Keratinocyte (primary cell): ENCODE data around the gene SLIT3.

Source experiments
- CTCF ChIP-seq, 3 experiments: IDR thresholded peaks in 1 of 3; conservative IDR thresholded peaks in 1 of 3; optimal IDR thresholded peaks in 1 of 3; 2 replicates in 2 of 3; 3 replicates in 1 of 3; pipeline versions ENCODE3 to v1.5.1; 2011; ENCODE audit warnings: low read length in 3 of 3, mild to moderate bottlenecking in 3 of 3, moderate library complexity in 2 of 3, control low read depth in 1 of 3, inconsistent platforms in 1 of 3; ENCODE audit not compliant: insufficient read depth in 2 of 3; ENCODE audit errors: extremely low read depth in 1 of 3
- EZH2 ChIP-seq: IDR thresholded peaks from one replicate; pipeline ENCODE4 v1.6.1; 2012; ENCODE audit warnings: inconsistent platforms, mild to moderate bottlenecking, low read length, moderate library complexity

DNA sequence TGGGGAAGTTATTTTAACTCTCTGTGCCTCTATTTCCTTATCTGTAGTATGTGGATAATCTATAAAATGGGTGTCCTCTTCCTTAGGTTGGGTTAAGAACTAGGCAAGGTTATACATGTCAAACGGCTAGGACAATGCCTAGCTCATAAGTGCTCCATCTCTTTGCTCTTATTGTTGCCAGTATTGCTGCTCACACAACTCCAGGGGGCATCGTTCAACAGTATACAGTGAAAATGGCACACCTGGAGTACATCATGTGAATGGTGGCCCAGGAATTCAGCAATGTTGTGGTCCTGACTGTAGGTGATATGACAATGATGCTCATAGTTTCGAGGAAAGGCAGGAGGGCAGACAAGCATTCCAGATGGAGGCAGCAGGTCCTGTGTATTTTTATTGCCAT, 30.1 kb downstream of the SLIT3 start:
- no peak for TF ChIP-seq EZH2
- peak in 1 of 3 experiments; percentile 32 for TF ChIP-seq CTCF (optimal IDR thresholded peaks at IDR 0.05 in 1 of 3, IDR thresholded peaks at IDR 0.05 in 1 of 3, conservative IDR thresholded peaks at IDR 0.05 in 1 of 3; ENCODE audit: extremely low read depth in 1 of 3, insufficient read depth in 2 of 3, low read length in 3 of 3)
